Measurements from ENCODE around the gene CLDN6. TPM values are rescaled to one million over a fixed set of nuclear protein-coding genes. Genes with fewer than 3 reads are reported as not detected.

Gene CLDN6
- total and polyA plus RNA-seq, 2 of the 13 experiments (the other 11 are each of a cell fraction or from before 2014, with no cell fraction given), result 5.9 to 7.6 TPM

- H4K20me1 ChIP-seq (ENCODE audit: insufficient read depth, low read length), result no peaks in the 10 kb centered on the region
- DNase-seq (ENCODE audit: low spot score) (no peak), ATAC-seq (no peak), FAIRE-seq (no peak)
- TF ChIP-seq RAD51 (IDR thresholded peaks at IDR 0.05; ENCODE audit: borderline replicate concordance) (peak; percentile 84), ZMAT3 (CRISPR knock-in tag; conservative IDR thresholded peaks at IDR 0.05) (no peak), ZNF362 (CRISPR knock-in tag; IDR thresholded peaks at IDR 0.05; ENCODE audit: borderline replicate concordance) (0 out of 2 replicates have a peak, but pooled peaks have one; percentile 28), ZBTB42 (CRISPR knock-in tag; IDR thresholded peaks at IDR 0.05) (no peak), ZNF367 (CRISPR knock-in tag; IDR thresholded peaks at IDR 0.05; ENCODE audit: borderline replicate concordance) (no peak)
- H3K36me3 ChIP-seq (replicated peaks in 1 of 2; ENCODE audit: control insufficient read depth in 1 of 2, insufficient read depth in 2 of 2, low read length in 2 of 2), result peaks cover 4 to 5% of the 10 kb centered on the region in 2 experiments; a peak in 1 of 5 replicates
- peaks cover 39% of the 10 kb centered on the region for H3K4me1 ChIP-seq (ENCODE audit: insufficient read depth, low read length)
- no peak overlapping the region for H3K27ac ChIP-seq (ENCODE audit: extremely low read length, insufficient read depth, low read length)
- no peak overlapping the region for H3K4me3 ChIP-seq (replicated peaks in 1 of 3; ENCODE audit: insufficient read depth in 1 of 3, low read depth in 2 of 3, low read length in 3 of 3)
- no peak overlapping the region for H2AFZ ChIP-seq (ENCODE audit: low read length)
- peaks cover 17% of the 10 kb centered on the region for H3K79me2 ChIP-seq (ENCODE audit: insufficient read depth, low read length)
- in situ Hi-C loops (cut with HindIII; ENCODE audit: extremely low pct_ligation_motif_present, low pct_unique_long_range_greater_than_20kb), result no loop called here
- H3K27me3 ChIP-seq (ENCODE audit: control insufficient read depth in 1 of 2, insufficient read depth in 2 of 2, low read length in 2 of 2), result no peaks in the 10 kb centered on the region; a peak in 2 of 5 replicates
- no peak overlapping the region for H3K9ac ChIP-seq (ENCODE audit: insufficient read depth, low read depth, low read length)
- H3K9me3 ChIP-seq (ENCODE audit: low read length), result no peaks in the 10 kb centered on the region
- intact Hi-C loops (cut with micrococcal nuclease; ENCODE audit: unreplicated experiment), result no loop called here
- POLR2A ChIA-PET, result interaction anchor here (0.6 kb wide), 1 partner anchor 306 kb away, joined by 3 read pairs; no protein-coding TSS in a partner anchor
- 78% methylated on average over 6 of the region's 6 CpGs for WGBS (ENCODE audit: low lambda C conversion rate)
- no peak overlapping the region for H3K4me2 ChIP-seq (ENCODE audit: low read depth, low read length)
- CTCF ChIA-PET (ENCODE audit: low intra/inter-chr PET ratio, low total read pairs), result no interaction called here
- no TSS peak for BruUV-seq (replicated peaks)
These were observed 44.6 kb upstream of the CLDN6 start for GRCh38 chr16:3062553-3062952.

DNA sequence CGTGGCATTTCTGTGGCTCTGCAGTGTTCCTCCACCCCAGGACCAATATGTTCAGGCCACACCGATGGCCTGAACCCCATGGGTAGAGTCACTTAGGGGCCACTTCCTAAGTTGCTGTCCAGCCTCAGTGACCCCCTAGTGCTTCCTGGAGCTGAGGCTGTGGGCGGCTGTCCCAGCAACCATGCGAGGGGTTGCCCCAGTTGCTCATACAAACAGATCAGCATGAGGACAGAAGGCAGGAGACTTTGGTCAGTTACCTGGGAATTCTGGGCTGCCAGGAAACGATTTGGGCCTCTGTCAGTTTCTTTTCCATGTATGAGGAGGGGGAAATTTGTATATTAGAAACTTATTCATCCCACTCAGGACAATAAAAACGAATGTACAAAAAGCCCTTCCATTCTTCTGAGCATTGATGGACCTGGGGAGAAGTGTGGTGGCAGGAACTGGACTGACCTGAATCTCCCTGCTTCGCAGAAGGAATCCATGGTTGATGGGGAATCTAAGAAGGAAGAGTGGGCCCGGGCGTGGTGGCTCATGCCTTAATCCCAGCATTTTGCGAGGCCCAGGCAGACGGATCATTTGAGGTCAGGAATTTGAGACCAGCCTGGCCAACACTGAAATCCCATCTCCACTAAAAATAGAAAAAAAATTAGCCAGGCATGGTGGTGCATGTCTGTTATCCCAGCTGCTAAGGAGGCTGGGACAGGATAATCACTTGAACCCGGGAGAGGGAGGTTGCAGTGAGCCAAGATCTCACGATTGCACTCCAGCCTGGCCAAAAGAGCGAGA lies 42.5 kb upstream of the CLDN6 start:
- Histone ChIP-seq H4K20me1 (ENCODE audit: insufficient read depth, low read length) (no peaks in the 10 kb centered on the region), H3K36me3 (replicated peaks in 1 of 2; ENCODE audit: control insufficient read depth in 1 of 2, insufficient read depth in 2 of 2, low read length in 2 of 2) (no peaks in the 10 kb centered on the region), H3K4me2 (ENCODE audit: low read depth, low read length) (peak overlapping the region; percentile 99), H3K4me3 (replicated peaks in 1 of 3; ENCODE audit: insufficient read depth in 1 of 3, low read depth in 2 of 3, low read length in 3 of 3) (peak overlapping the region in 1 of 3 experiments; percentile 91; a peak in 2 of 6 replicates), H3K9me3 (ENCODE audit: low read length) (no peaks in the 10 kb centered on the region), H3K27me3 (ENCODE audit: control insufficient read depth in 1 of 2, insufficient read depth in 2 of 2, low read length in 2 of 2) (no peaks in the 10 kb centered on the region; a peak in 1 of 5 replicates), H2AFZ (ENCODE audit: low read length) (no peak overlapping the region), H3K4me1 (ENCODE audit: insufficient read depth, low read length) (peaks cover 25% of the 10 kb centered on the region), H3K79me2 (ENCODE audit: insufficient read depth, low read length) (peaks cover 3% of the 10 kb centered on the region), H3K27ac (ENCODE audit: extremely low read length, insufficient read depth, low read length) (no peak overlapping the region), H3K9ac (ENCODE audit: insufficient read depth, low read depth, low read length) (peak overlapping the region; percentile 77; the same call in 1 of the 2 replicates)
- intact Hi-C loops (cut with micrococcal nuclease; ENCODE audit: unreplicated experiment) (no loop called here), in situ Hi-C loops (cut with HindIII; ENCODE audit: extremely low pct_ligation_motif_present, low pct_unique_long_range_greater_than_20kb) (no loop called here)
- ChIA-PET CTCF (ENCODE audit: low intra/inter-chr PET ratio, low total read pairs) (interaction anchor here (1.3 kb wide), 1 partner anchor 35 kb away, joined by 7 read pairs; no protein-coding TSS in a partner anchor), POLR2A (interaction anchor here (0.7 to 3.0 kb wide), 9 partner anchors 9 to 1291 kb away, joined by 3 to 30 read pairs (median 6); partner anchors contain the start of genes PAM16, TNFRSF12A and ZNF213)
- WGBS (ENCODE audit: low lambda C conversion rate), result 39% methylated on average over 12 of the region's 14 CpGs
- DNase-seq (ENCODE audit: low spot score), result no peak
- no TSS peak for BruUV-seq (replicated peaks)
- peak; percentile 4 for FAIRE-seq
- TF ChIP-seq, protein P1, sequence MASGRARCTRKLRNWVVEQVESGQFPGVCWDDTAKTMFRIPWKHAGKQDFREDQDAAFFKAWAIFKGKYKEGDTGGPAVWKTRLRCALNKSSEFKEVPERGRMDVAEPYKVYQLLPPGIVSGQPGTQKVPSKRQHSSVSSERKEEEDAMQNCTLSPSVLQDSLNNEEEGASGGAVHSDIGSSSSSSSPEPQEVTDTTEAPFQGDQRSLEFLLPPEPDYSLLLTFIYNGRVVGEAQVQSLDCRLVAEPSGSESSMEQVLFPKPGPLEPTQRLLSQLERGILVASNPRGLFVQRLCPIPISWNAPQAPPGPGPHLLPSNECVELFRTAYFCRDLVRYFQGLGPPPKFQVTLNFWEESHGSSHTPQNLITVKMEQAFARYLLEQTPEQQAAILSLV (CRISPR knock-in tag; IDR thresholded peaks at IDR 0.05; ENCODE audit: borderline replicate concordance), result 0 out of 2 replicates have a peak, but pooled peaks have one; percentile 24
- TF ChIP-seq GATA4 (IDR thresholded peaks at IDR 0.05; ENCODE audit: borderline replicate concordance, low read depth), result no peak
- no peak for ATAC-seq
